ENCODE results near the gene NOS2.

DNA sequence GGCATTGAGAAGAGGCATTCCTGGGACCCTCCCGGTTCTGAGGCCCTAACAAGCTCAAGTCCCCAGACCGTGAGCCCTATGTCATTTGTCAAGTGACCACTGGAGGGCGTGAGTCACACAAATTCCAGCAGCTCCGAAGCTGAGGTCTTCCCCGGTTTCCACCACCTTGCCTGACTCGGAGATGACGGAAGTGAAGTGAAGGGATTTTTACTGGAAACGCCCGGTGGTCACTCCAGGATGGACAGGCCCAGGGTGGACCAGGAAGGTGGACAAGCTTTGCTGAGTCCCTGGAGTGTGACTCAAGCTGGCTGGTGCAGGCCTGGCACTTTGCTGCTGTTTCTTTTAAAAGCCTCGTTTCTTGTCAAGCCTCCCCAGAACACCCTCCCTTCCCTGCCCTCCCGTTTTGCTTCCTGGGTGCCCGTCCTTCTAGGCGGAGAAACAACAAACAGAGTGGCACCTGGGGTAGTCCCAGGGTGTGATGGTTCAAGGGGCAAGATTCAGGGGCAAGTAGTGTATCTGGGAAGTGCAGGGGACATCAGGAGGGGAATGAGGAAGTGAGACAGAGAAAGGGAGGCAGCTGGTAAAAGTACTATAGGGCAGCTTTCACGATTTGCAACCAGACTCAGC, 5.3 kb upstream of the NOS2 start:
- TF ChIP-seq, protein P1, sequence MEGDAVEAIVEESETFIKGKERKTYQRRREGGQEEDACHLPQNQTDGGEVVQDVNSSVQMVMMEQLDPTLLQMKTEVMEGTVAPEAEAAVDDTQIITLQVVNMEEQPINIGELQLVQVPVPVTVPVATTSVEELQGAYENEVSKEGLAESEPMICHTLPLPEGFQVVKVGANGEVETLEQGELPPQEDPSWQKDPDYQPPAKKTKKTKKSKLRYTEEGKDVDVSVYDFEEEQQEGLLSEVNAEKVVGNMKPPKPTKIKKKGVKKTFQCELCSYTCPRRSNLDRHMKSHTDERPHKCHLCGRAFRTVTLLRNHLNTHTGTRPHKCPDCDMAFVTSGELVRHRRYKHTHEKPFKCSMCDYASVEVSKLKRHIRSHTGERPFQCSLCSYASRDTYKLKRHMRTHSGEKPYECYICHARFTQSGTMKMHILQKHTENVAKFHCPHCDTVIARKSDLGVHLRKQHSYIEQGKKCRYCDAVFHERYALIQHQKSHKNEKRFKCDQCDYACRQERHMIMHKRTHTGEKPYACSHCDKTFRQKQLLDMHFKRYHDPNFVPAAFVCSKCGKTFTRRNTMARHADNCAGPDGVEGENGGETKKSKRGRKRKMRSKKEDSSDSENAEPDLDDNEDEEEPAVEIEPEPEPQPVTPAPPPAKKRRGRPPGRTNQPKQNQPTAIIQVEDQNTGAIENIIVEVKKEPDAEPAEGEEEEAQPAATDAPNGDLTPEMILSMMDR (IDR thresholded peaks at IDR 0.05), result peak; percentile 87
- no peak for TF ChIP-seq ZFX (IDR thresholded peaks at IDR 0.05; ENCODE audit: borderline replicate concordance)
